HG02852 (cell line): ENCODE data around the gene ANKS1B.

ENCODE experiments used
- ATAC-seq: cut with Tn5 transposase; IDR thresholded peaks from one replicate; pipeline ENCODE4 v1.9.1; 2021; ENCODE audit warnings: mild to moderate bottlenecking, moderate library complexity; ENCODE audit not compliant: unreplicated experiment

Gene ANKS1B

GRCh38 chr12:99097171-99097570 lies 887.6 kb downstream of the ANKS1B start:
- no peak for ATAC-seq

DNA sequence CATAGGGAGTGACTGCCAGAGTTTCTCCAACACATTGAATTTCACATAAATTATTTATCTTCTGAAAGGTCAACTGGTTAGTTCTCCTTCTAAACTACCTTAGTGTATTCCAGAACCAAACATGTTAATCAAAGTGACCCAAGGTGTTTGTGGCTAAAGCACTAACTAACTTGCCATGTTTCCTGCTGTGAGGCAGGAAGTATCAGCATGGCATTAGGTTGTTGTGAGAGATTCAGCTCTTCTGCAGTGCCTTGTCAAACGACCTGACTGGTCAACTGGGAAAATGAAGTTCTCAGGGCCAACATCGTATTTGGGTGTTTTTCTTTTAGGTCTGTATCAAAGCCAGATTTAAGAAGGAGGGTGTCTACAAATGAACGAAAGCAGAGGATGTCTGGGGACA lies 891.6 kb downstream of the ANKS1B start:
- no peak for ATAC-seq

GRCh38 chr12:99092100-99092851 lies 892.5 kb downstream of the ANKS1B start:
- no peak for ATAC-seq

GRCh38 chr12:99087278-99087677 lies 897.5 kb downstream of the ANKS1B start:
- ATAC-seq: no peak

GRCh38 chr12:99079811-99080210 lies 904.9 kb downstream of the ANKS1B start:
- no peak for ATAC-seq

GRCh38 chr12:99068993-99069747 lies 915.6 kb downstream of the ANKS1B start:
- ATAC-seq: no peak

- ATAC-seq: no peak
Measured at GRCh38 chr12:99067171-99067785, 917.5 kb downstream of the ANKS1B start.

DNA sequence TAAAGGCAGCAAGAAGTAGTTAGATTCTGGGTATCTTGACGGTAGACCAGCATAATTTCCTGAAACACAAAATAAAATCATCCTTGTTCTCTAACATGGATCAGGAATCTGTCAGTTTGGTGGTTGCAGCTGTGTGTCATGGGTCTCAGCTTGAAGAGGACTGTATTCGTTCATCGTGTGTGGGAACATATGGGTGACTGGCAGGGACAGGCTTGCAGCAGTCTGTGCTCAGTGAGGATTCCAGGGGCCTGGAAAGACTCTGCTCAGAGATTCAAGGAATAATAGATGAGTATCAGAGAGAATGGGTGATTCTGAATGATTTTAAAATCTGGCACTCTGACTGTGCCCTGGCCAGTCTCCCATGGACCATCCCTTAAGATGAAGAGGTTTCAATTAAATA lies 918.0 kb downstream of the ANKS1B start:
- no peak for ATAC-seq

GRCh38 chr12:99063182-99063581 lies 921.6 kb downstream of the ANKS1B start:
- ATAC-seq: no peak

DNA sequence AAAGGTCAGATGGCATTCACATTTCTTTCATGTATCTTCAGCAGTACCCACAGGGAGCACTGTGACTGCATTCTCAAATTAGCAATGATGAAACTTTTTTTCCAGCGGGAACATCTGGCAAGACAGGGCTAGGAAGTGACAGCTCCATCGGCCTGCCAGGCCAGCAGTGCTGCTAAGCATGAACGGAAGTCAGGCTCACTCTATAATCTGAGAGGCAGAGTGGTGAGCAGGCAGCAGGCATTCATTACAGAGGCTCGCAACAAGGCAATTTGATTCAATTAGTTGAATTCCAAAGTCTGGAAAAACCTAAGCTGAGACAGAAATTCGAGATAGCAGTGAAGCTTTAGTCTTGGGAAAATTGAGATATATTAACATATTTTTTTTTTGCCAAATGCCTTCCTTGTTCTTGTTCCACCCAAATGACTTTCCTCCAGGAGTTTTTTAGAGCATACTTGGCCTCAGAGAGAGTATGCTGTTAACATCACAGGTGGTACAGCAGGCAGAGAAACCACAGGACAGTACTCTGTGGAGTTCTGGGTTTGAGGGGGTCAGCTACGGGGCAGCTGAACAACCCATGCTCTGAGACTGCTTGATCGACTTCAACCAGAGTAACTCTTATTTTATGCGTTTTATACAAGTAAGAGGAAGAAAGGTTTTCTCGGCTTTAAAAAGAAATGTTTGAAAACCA lies 924.8 kb downstream of the ANKS1B start:
- ATAC-seq: no peak

- ATAC-seq: no peak
Measured at GRCh38 chr12:99057670-99058069, 927.1 kb downstream of the ANKS1B start.

- ATAC-seq: no peak
Measured at GRCh38 chr12:99056186-99056585, 928.5 kb downstream of the ANKS1B start.

DNA sequence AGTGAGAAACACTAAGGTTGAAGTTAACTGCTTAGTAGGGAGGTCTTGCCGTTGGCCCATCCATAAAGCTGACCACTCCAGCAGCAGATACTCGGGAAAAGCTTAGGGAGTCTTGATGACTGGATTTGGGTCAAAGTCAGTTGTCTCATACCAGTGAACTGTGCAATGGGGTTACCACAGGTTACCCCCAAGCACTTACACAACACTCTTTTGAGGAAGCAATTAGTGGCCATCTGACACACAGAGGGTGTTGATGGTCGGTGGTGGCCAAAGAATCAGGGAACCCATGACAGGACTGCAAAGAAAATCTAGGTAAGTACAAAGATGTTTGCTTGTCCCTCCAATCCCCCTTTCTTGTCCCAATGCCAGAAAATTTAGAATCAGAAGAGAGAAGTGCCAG lies 929.4 kb downstream of the ANKS1B start:
- ATAC-seq: no peak

GRCh38 chr12:99054601-99055128 lies 930.1 kb downstream of the ANKS1B start:
- no peak for ATAC-seq

- ATAC-seq: no peak
Measured at GRCh38 chr12:99053616-99054362, 930.9 kb downstream of the ANKS1B start.

DNA sequence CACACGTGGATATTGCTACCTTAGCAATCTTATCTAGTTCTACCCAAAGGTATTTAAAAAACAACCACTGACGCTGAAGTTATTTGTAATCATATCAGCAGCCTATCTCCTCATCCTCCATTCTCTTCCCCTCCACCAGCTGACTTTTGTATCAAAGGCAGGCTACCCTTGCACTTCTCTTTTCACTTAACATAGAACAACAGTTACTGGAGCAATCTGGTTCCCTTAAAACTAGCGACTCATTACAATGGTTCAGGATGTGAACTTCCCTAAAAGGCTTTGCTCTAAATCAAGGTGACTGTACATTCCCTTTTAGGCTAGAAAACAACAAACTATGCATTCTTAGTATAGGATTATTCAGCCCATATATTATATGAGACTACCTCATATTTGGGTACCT lies 935.0 kb downstream of the ANKS1B start:
- no peak for ATAC-seq

DNA sequence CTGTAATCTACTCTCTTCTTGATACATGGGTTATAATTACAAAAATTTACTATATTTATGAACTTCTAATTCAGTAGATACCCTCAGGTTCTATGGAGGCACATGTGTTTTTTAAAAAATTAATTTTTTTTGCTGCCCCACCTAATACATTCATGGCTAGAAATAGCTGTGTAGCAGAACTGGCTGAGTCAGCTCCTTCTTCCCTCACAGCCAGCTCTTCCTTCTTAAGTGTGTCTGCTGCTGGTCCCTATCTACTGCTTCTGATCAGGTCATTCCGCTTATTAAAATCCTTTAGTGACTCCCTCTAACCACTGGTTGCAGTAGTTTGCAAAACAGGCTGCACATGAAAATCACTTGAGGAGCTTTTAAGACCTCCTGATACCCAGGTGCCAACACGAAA lies 939.6 kb downstream of the ANKS1B start:
- ATAC-seq: no peak

GRCh38 chr12:99043319-99043914 lies 941.3 kb downstream of the ANKS1B start:
- peak; percentile 74 for ATAC-seq

GRCh38 chr12:99042226-99042625 lies 942.5 kb downstream of the ANKS1B start:
- no peak for ATAC-seq
